ENCODE results near the gene AHCYL1. TPM values are rescaled to one million over a fixed set of nuclear protein-coding genes. Genes with fewer than 3 reads are reported as not detected.

AHCYL1 gene
- total and polyA plus RNA-seq, 2 of the 8 experiments (the other 6 are each of a cell fraction or from before 2014, with no cell fraction given) = 64.5 to 95.9 TPM

DNA sequence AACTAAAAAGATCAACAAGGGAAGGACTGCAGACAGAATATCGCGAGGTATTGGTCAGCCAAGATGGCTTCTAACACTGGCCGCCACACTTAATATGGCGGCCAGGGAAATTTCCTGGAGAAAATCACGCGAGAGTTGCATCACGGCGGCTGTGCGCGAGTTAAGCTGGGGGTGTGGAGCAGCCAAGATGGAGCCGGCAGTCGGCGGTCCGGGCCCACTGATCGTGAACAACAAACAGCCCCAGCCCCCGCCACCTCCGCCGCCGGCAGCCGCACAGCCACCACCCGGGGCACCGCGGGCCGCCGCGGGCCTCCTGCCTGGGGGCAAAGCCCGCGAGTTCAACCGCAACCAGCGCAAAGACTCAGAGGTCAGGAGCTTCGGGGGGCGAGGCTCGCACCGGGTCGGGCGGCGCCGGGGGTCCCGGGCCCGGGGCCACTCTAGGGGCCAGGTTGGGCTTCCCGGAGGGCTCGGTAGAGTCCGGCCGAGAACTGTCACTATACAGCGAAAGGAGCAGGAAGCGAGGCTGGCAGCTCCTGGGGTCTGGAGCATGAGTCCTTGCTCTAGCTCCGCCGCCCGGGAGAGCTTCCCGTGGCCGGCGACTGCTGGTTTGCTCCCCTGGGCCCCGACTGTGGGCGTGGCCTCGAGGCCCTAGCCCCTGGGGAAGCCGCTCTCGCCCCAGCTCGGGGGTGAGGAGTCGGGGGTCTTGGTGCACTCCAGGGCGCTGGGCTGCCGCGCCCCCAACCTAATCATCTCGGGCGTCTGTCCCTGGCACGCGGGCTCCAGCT is 50.1 kb downstream of the AHCYL1 start, which contains the start of gene STRIP1:
STRIP1 (plus strand) TSS at position 174 of the 785 bp plus-strand sequence; CDS start at position 188, 14 bp downstream.
- Histone ChIP-seq H3K14ac (ENCODE audit: insufficient read length) (no peak within 1 kb of the TSS), H3K18ac (ENCODE audit: extremely low read depth, low read length) (peak within 1 kb of the TSS; percentile 56; the same call in 1 of the 2 replicates), H3K9me3 (ENCODE audit: insufficient read depth in 2 of 2, low read depth in 1 of 2, low read length in 1 of 2) (no peaks in the 10 kb centered on the region), H2BK120ac (replicated peaks; ENCODE audit: low read depth, low read length) (no peak within 1 kb of the TSS), H3K4me3 (ENCODE audit: extremely low read depth in 1 of 4, insufficient read depth in 2 of 4, low read depth in 3 of 4, low read length in 4 of 4) (peak within 1 kb of the TSS; percentile 71 to 97 (median 81)), H3K27me3 (replicated peaks in 1 of 4; ENCODE audit: control insufficient read depth in 3 of 4, extremely low read depth in 1 of 4, insufficient read depth in 3 of 4, low read length in 3 of 4) (no peaks in the 10 kb centered on the region), H3K9ac (replicated peaks in 1 of 4; ENCODE audit: extremely low read depth in 1 of 4, low read depth in 3 of 4, low read length in 3 of 4) (peak within 1 kb of the TSS; percentile 81 to 99 (median 84)), H3K27ac (ENCODE audit: low read depth, low read length) (peak within 1 kb of the TSS; percentile 52; the same call in 1 of the 2 replicates), H2BK15ac (ENCODE audit: low read length) (0 out of 2 replicates have a peak within 1 kb of the TSS, but pooled peaks have one; percentile 13), H2BK12ac (ENCODE audit: low read depth, low read length) (no peak within 1 kb of the TSS), H3K79me2 (ENCODE audit: control insufficient read depth in 1 of 2, insufficient read depth in 2 of 2, low read length in 2 of 2) (peaks cover 9 to 27% of the 10 kb centered on the region in 2 experiments), H2BK20ac (ENCODE audit: low read length) (no peak within 1 kb of the TSS), H3K36me3 (ENCODE audit: control insufficient read depth in 2 of 4, insufficient read depth in 4 of 4, low read length in 3 of 4) (peaks cover 13 to 24% (median 18%) of the 10 kb centered on the region in 4 experiments), H3K23me2 (ENCODE audit: low read depth, low read length) (peaks cover 7% of the 10 kb centered on the region; the same call in 1 of the 2 replicates), H3K4ac (replicated peaks; ENCODE audit: insufficient read length, low read depth, low read length) (peak within 1 kb of the TSS; percentile 15), H4K20me1 (replicated peaks in 1 of 2; ENCODE audit: control insufficient read depth in 1 of 2, insufficient read depth in 2 of 2, low read length in 2 of 2) (peaks cover 0 to 8% of the 10 kb centered on the region in 2 experiments), H2AK5ac (ENCODE audit: low read depth, low read length) (peak within 1 kb of the TSS; percentile 46; the same call in 1 of the 2 replicates), H4K8ac (ENCODE audit: extremely low read depth, insufficient read depth, low read length) (peak within 1 kb of the TSS; percentile 99; the same call in 1 of the 2 replicates), H3K4me1 (replicated peaks in 1 of 4; ENCODE audit: control insufficient read depth in 3 of 4, insufficient read depth in 4 of 4, low read length in 3 of 4) (peaks cover 0 to 9% (median 5%) of the 10 kb centered on the region in 4 experiments; a peak in 4 of 7 replicates), H3K56ac (replicated peaks; ENCODE audit: insufficient read length, low read depth, low read length) (peak within 1 kb of the TSS; percentile 7), H2AFZ (ENCODE audit: low read length) (peak within 1 kb of the TSS; percentile 94), H3K23ac (ENCODE audit: insufficient read length) (no peak within 1 kb of the TSS), H2BK5ac (ENCODE audit: low read depth, low read length) (peak within 1 kb of the TSS; percentile 63), H3K79me1 (ENCODE audit: low read depth, low read length) (peaks cover 6% of the 10 kb centered on the region; the same call in 1 of the 2 replicates), H3K4me2 (ENCODE audit: insufficient read depth in 1 of 2, low read depth in 2 of 2, low read length in 2 of 2) (peak within 1 kb of the TSS; percentile 92), H4K91ac (replicated peaks; ENCODE audit: insufficient read length, low read length) (no peak within 1 kb of the TSS), H4K5ac (ENCODE audit: insufficient read length, low read depth, low read length) (peak within 1 kb of the TSS; percentile 35)
- CTCF ChIA-PET (ENCODE audit: partially characterized antibody) = interaction anchor here (0.9 to 40.7 kb wide), 7 partner anchors 12 to 377 kb away, joined by 3 to 1450 read pairs (median 5); partner anchors contain the start of genes AHCYL1 and ALX3
- FAIRE-seq = peak; percentile 24
- 1% methylated on average over 63 of the region's 66 CpGs; no CpG with 5 or more reads in 1 of the 2 experiments for WGBS, 2 experiments (ENCODE audit: extremely low coverage in 1 of 2, insufficient coverage in 1 of 2, insufficient read length in 1 of 2, insufficient replicate concordance in 2 of 2, low coverage in 1 of 2, low lambda C conversion rate in 2 of 2, missing lambda C conversion rate in 1 of 2)
- DNase-seq (ENCODE audit: low read depth in 1 of 2, low spot score in 2 of 2) = peak; percentile 80 to 92
- POLR2A ChIA-PET (ENCODE audit: partially characterized antibody) = interaction anchor here (0.6 to 2.3 kb wide), 20 partner anchors 8 to 306 kb away, joined by 3 to 13 read pairs (median 4); partner anchors contain the start of genes AHCYL1, ALX3 and RBM15
- TF ChIP-seq PHF8 (conservative IDR thresholded peaks at IDR 0.05; ENCODE audit: low read depth, low read length) (peak; percentile 96), HDAC6 (IDR thresholded peaks at IDR 0.05; ENCODE audit: low read depth, low read length) (no peak), KDM4A (IDR thresholded peaks at IDR 0.05; ENCODE audit: low read depth, low read length, severe bottlenecking) (peak; percentile 65), SP1 (IDR thresholded peaks at IDR 0.05; ENCODE audit: low read depth, low read length) (peak; percentile 74), TAF7 (optimal IDR thresholded peaks at IDR 0.05; ENCODE audit: borderline replicate concordance, low read depth, low read length) (peak; percentile 23), ZNF274 (IDR thresholded peaks at IDR 0.05; ENCODE audit: borderline replicate concordance, extremely low read depth, low read length) (no peak), NANOG (IDR thresholded peaks at IDR 0.05; ENCODE audit: insufficient read depth, low read depth, low read length, poor library complexity, severe bottlenecking) (no peak), POLR2AphosphoS5 (IDR thresholded peaks at IDR 0.05; ENCODE audit: low read depth, low read length) (peak; percentile 65; the same call in 1 of the 2 replicates), SAP30 (IDR thresholded peaks at IDR 0.05; ENCODE audit: insufficient read depth, insufficient replicate concordance, low read length) (peak; percentile 93), CHD2 (IDR thresholded peaks at IDR 0.05; ENCODE audit: low read length) (peak; percentile 99), YY1 (IDR thresholded peaks at IDR 0.05; ENCODE audit: low read depth, low read length) (peak; percentile 100)

All from H1 (cell line).